Measurements from ENCODE around the gene EN1. TPM values are rescaled to one million over a fixed set of nuclear protein-coding genes. Genes with fewer than 3 reads are reported as not detected.

EN1 gene
- total RNA-seq, 2 donors from 2014 or later: not detected

GRCh38 chr2:118806797-118807667, 40.4 kb downstream of the EN1 start:
- no peaks in the 10 kb centered on the region for H3K27me3 ChIP-seq

DNA sequence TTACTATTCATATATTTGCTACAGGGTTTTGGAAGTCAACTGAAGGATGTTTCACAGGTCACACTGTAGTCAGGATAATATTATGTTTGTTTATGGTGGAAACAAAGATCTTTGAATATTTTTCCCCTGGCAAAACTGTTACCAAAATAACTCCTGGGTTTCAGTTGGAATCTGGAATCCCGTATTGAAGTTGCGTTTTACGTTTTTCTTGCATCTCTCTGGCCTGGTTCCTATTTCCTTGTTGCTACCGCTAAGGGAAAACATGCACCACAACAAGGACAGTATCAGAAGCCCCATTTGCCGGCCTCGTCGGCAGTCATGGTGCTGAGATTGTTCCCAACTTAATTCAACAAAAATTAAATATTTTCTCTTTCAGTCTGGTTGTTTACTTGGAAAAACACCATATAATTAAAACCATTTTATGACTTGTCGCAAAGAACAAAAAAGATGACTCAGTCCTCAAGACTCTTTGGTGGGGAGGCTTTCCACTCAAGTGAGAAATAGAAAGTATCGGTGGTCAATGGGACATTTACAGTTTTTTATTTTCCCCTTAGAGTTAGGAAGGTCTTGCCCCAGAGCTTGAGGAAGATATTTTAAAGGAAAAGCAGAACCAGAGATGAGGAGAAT, 42.3 kb downstream of the EN1 start:
- Histone ChIP-seq H3K36me3 (no peaks in the 10 kb centered on the region), H3K27me3 (no peaks in the 10 kb centered on the region), H3K4me1 (no peaks in the 10 kb centered on the region), H3K4me3 (no peak overlapping the region), H3K9me3 (no peaks in the 10 kb centered on the region), H3K27ac (no peak overlapping the region)
- no peak for DNase-seq (ENCODE audit: low spot score)
- TF ChIP-seq CTCF (IDR thresholded peaks at IDR 0.05): no peak

More at GRCh38 chr2:118806797-118807667, 40.4 kb downstream of the EN1 start:
- Histone ChIP-seq H3K27ac (no peak overlapping the region), H3K36me3 (no peaks in the 10 kb centered on the region), H3K4me1 (no peaks in the 10 kb centered on the region), H3K9me3 (no peaks in the 10 kb centered on the region), H3K4me3 (no peak overlapping the region)
- DNase-seq (ENCODE audit: low spot score): no peak
- TF ChIP-seq CTCF (IDR thresholded peaks at IDR 0.05): no peak

- Histone ChIP-seq H3K27ac (no peak overlapping the region), H3K4me1 (no peaks in the 10 kb centered on the region), H3K4me3 (no peak overlapping the region), H3K36me3 (no peaks in the 10 kb centered on the region), H3K27me3 (no peaks in the 10 kb centered on the region), H3K9me3 (no peaks in the 10 kb centered on the region)
- no peak for DNase-seq (ENCODE audit: low spot score)
- no peak for TF ChIP-seq CTCF (IDR thresholded peaks at IDR 0.05)
Measured at GRCh38 chr2:118803012-118803411, 44.4 kb downstream of the EN1 start.

DNA sequence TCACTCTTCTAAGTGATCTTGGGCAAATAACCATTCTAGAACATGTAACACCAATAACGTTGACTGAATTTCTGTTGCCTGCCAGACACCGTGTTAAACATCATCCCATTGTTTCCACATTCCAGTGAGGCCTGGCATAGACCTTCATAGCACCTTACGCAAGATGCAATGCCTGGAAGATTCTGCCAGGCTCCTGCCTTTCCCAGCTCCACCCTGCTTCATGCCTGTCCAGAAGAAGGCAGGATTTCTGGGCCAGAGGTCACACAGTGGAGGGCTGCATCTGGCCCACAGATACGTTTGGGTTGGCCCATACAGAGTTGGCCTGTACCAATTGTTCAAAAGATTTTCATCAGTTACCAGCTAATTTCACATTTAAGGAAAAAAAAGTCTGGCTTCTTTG, 46.3 kb downstream of the EN1 start:
- Histone ChIP-seq H3K27ac (no peak overlapping the region), H3K4me1 (no peaks in the 10 kb centered on the region), H3K27me3 (no peaks in the 10 kb centered on the region), H3K36me3 (no peaks in the 10 kb centered on the region), H3K4me3 (no peak overlapping the region), H3K9me3 (no peaks in the 10 kb centered on the region)
- DNase-seq (ENCODE audit: low spot score): no peak
- TF ChIP-seq CTCF (IDR thresholded peaks at IDR 0.05): no peak

DNA sequence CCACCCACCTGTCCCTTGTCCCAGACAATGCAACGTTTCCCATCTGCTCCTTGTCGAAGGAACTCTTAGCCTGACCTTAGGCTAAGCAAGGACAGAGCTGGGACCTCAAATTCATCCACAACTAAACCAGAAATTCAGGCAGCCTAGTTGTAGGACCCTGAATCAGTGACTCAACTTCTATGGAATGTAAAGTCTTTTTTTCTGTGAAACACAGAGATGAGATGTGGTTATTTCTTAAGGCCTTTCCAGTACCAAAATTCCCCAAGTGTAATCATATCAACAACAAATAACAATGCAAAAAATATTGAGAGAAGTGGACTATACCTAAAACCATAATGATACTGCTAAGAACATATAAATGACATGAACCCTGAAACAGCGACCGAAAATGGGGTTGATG, 46.7 kb downstream of the EN1 start:
- H3K27me3 ChIP-seq: no peaks in the 10 kb centered on the region
- no peaks in the 10 kb centered on the region for H3K9me3 ChIP-seq

More for the DNA sequence above, 46.7 kb downstream of the EN1 start:
- no peak overlapping the region for H3K4me3 ChIP-seq
- no peak for DNase-seq (ENCODE audit: low spot score)
- no peak overlapping the region for H3K27ac ChIP-seq
- no peak for TF ChIP-seq CTCF (IDR thresholded peaks at IDR 0.05)
- no peaks in the 10 kb centered on the region for H3K4me1 ChIP-seq
- H3K36me3 ChIP-seq: no peaks in the 10 kb centered on the region

All from right atrium auricular region (tissue), 2 donors.